ENCODE data around the gene SERPINE2. TPM values are rescaled to one million over a fixed set of nuclear protein-coding genes. Genes with fewer than 3 reads are reported as not detected.

Gene SERPINE2
- polyA plus RNA-seq, 3 donors = not detected

DNA sequence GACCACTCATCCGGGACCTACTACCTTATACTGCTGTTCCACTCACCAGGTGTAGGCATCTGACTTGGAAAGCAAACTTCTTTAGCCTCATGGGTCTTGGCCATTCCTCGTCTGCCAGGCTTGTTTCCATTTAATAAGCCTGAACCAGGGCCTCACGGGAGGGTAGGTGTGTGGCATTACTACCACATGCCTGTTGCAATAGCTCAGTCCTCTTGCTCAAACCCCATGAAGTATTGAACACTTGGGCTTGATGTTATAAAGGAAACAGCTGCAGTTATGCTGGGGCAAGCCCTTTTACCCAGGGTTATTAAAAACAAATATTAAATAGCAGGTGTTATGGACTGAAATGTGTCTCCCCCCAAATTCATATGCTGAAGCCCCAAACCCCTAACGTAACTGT, 60.6 kb downstream of the SERPINE2 start:
- Histone ChIP-seq H3K4me1 (ENCODE audit: control insufficient read depth in 1 of 2, insufficient read depth in 2 of 2, low read length in 2 of 2) (no peaks in the 10 kb centered on the region), H4K20me1 (ENCODE audit: insufficient read depth, low read length) (no peaks in the 10 kb centered on the region), H3K9ac (ENCODE audit: insufficient read depth, low read length, poor library complexity, severe bottlenecking) (no peak overlapping the region), H3K4me2 (replicated peaks; ENCODE audit: extremely low read depth, low read length, poor library complexity, severe bottlenecking) (no peak overlapping the region), H2AFZ (ENCODE audit: insufficient read depth, low read depth, low read length, poor library complexity, severe bottlenecking) (no peak overlapping the region), H3K4me3 (replicated peaks in 1 of 3; ENCODE audit: low read depth in 2 of 3, low read length in 3 of 3) (no peak overlapping the region), H3K9me3 (replicated peaks in 1 of 2; ENCODE audit: control insufficient read depth in 1 of 2, insufficient read depth in 1 of 2, low read length in 2 of 2) (no peaks in the 10 kb centered on the region), H3K27me3 (ENCODE audit: control insufficient read depth in 2 of 2, insufficient read depth in 2 of 2, low read length in 2 of 2) (no peaks in the 10 kb centered on the region), H3K79me2 (ENCODE audit: insufficient read depth, low read length) (no peaks in the 10 kb centered on the region), H3K27ac (ENCODE audit: low read depth in 1 of 2, low read length in 2 of 2) (no peak overlapping the region), H3K36me3 (replicated peaks in 1 of 2; ENCODE audit: control insufficient read depth in 1 of 2, insufficient read depth in 2 of 2, low read length in 2 of 2) (no peaks in the 10 kb centered on the region)
- TF ChIP-seq, protein P1, sequence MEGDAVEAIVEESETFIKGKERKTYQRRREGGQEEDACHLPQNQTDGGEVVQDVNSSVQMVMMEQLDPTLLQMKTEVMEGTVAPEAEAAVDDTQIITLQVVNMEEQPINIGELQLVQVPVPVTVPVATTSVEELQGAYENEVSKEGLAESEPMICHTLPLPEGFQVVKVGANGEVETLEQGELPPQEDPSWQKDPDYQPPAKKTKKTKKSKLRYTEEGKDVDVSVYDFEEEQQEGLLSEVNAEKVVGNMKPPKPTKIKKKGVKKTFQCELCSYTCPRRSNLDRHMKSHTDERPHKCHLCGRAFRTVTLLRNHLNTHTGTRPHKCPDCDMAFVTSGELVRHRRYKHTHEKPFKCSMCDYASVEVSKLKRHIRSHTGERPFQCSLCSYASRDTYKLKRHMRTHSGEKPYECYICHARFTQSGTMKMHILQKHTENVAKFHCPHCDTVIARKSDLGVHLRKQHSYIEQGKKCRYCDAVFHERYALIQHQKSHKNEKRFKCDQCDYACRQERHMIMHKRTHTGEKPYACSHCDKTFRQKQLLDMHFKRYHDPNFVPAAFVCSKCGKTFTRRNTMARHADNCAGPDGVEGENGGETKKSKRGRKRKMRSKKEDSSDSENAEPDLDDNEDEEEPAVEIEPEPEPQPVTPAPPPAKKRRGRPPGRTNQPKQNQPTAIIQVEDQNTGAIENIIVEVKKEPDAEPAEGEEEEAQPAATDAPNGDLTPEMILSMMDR (IDR thresholded peaks at IDR 0.05) = no peak
- intact Hi-C loops (cut with micrococcal nuclease) = no loop called here
- H3K4me1 Mint-ChIP-seq = no peaks in the 10 kb centered on the region
- no peaks in the 10 kb centered on the region for H3K36me3 Mint-ChIP-seq
- WGBS (ENCODE audit: insufficient coverage) = 38% methylated on average over 3 of the region's 4 CpGs
- no peak overlapping the region for H3K27ac Mint-ChIP-seq
- DNase-seq = no peak
- H3K9me3 Mint-ChIP-seq = no peaks in the 10 kb centered on the region
- H3K4me3 Mint-ChIP-seq = no peak overlapping the region
- H3K27me3 Mint-ChIP-seq (ENCODE audit: low read depth in 3 of 3) = peaks cover 0 to 2% (median 0%) of the 10 kb centered on the region in 3 donors

- no peaks in the 10 kb centered on the region for H3K4me1 ChIP-seq (ENCODE audit: control insufficient read depth in 1 of 2, insufficient read depth in 2 of 2, low read length in 2 of 2)
- no peak overlapping the region for H3K27ac ChIP-seq (ENCODE audit: low read depth in 1 of 2, low read length in 2 of 2)
- H4K20me1 ChIP-seq (ENCODE audit: insufficient read depth, low read length) = no peaks in the 10 kb centered on the region
- H3K9me3 ChIP-seq (replicated peaks in 1 of 2; ENCODE audit: control insufficient read depth in 1 of 2, insufficient read depth in 1 of 2, low read length in 2 of 2) = no peaks in the 10 kb centered on the region
- no peak for DNase-seq
- H3K79me2 ChIP-seq (ENCODE audit: insufficient read depth, low read length) = no peaks in the 10 kb centered on the region
- H3K36me3 Mint-ChIP-seq = peaks cover 2 to 6% of the 10 kb centered on the region in 2 donors
- no peaks in the 10 kb centered on the region for H3K27me3 ChIP-seq (ENCODE audit: control insufficient read depth in 2 of 2, insufficient read depth in 2 of 2, low read length in 2 of 2)
- no peak overlapping the region for H3K27ac Mint-ChIP-seq
- no CpG with 5 or more reads among the region's 3 CpGs for WGBS (ENCODE audit: insufficient coverage)
- H3K27me3 Mint-ChIP-seq (ENCODE audit: low read depth in 3 of 3) = peaks cover 0 to 2% (median 0%) of the 10 kb centered on the region in 3 donors
- intact Hi-C loops (cut with micrococcal nuclease) = no loop called here
- H2AFZ ChIP-seq (ENCODE audit: insufficient read depth, low read depth, low read length, poor library complexity, severe bottlenecking) = no peak overlapping the region
- no peak overlapping the region for H3K4me3 Mint-ChIP-seq
- H3K4me3 ChIP-seq (replicated peaks in 1 of 3; ENCODE audit: low read depth in 2 of 3, low read length in 3 of 3) = no peak overlapping the region
- H3K4me1 Mint-ChIP-seq = no peaks in the 10 kb centered on the region
- TF ChIP-seq, protein P1 (IDR thresholded peaks at IDR 0.05) = no peak
- H3K36me3 ChIP-seq (replicated peaks in 1 of 2; ENCODE audit: control insufficient read depth in 1 of 2, insufficient read depth in 2 of 2, low read length in 2 of 2) = peaks cover 0 to 15% of the 10 kb centered on the region in 2 donors
- no peaks in the 10 kb centered on the region for H3K9me3 Mint-ChIP-seq
- H3K9ac ChIP-seq (ENCODE audit: insufficient read depth, low read length, poor library complexity, severe bottlenecking) = no peak overlapping the region
- no peak overlapping the region for H3K4me2 ChIP-seq (replicated peaks; ENCODE audit: extremely low read depth, low read length, poor library complexity, severe bottlenecking)
These were observed 62.4 kb downstream of the SERPINE2 start for GRCh38 chr2:223976635-223977226.

All from CD14-positive monocyte (primary cell).